SJCRH30 (cell line): ENCODE measurements around the gene SLC1A2. TPM values are rescaled to one million over a fixed set of nuclear protein-coding genes. Genes with fewer than 3 reads are reported as not detected.

Experiments
- DNase-seq, 2 experiments: peaks; one replicate each; pipeline ENCODE4 v3.0.0-alpha.2; 2015 to 2020
- H3K27ac ChIP-seq: fragments of 250-450 bp; sonication (Bioruptor Pico); 2 replicates; pipeline ENCODE4 v1.5.1; 2020; ENCODE audit warnings: mild to moderate bottlenecking, moderate library complexity
- H3K27me3 ChIP-seq: fragments of 250-450 bp; sonication (Bioruptor Pico); 2 replicates; pipeline ENCODE4 v1.5.1; 2020; ENCODE audit warnings: mild to moderate bottlenecking, moderate library complexity
- H3K36me3 ChIP-seq: fragments of 250-450 bp; sonication (Bioruptor Pico); 2 replicates; pipeline ENCODE4 v1.5.1; 2020; ENCODE audit warnings: mild to moderate bottlenecking, moderate library complexity
- H3K4me1 ChIP-seq: fragments of 250-450 bp; sonication (Bioruptor Pico); 2 replicates; pipeline ENCODE4 v1.5.1; 2020; ENCODE audit warnings: mild to moderate bottlenecking, moderate library complexity
- H3K4me3 ChIP-seq: fragments of 250-450 bp; sonication (Bioruptor Pico); 2 replicates; pipeline ENCODE4 v1.5.1; 2020; ENCODE audit warnings: mild to moderate bottlenecking, moderate library complexity
- H3K9me3 ChIP-seq: fragments of 250-450 bp; sonication (Bioruptor Pico); replicated peaks from 2 replicates; pipeline ENCODE4 v1.5.1; 2020; ENCODE audit warnings: mild to moderate bottlenecking, moderate library complexity
- total RNA-seq: library from RNA; depleted of rRNA; stranded (reverse); fragments of >200 nt; shearing (Covaris generic); gene quantifications from 2 replicates; pipeline ENCODE4 v1.2.3, GENCODE V29; 2014

SLC1A2 gene
- total RNA-seq, 1 experiment from 2014 or later = not detected

GRCh38 chr11:35394941-35395340 is 24.4 kb downstream of the SLC1A2 start:
- Histone ChIP-seq H3K27me3 (no peaks in the 10 kb centered on the region), H3K4me1 (no peaks in the 10 kb centered on the region), H3K4me3 (no peak overlapping the region), H3K9me3 (no peaks in the 10 kb centered on the region), H3K36me3 (no peaks in the 10 kb centered on the region), H3K27ac (no peak overlapping the region)
- no peak for DNase-seq

- no peak for DNase-seq
- H3K36me3 ChIP-seq = no peaks in the 10 kb centered on the region
These were observed 26.3 kb downstream of the SLC1A2 start for GRCh38 chr11:35393098-35393497.

GRCh38 chr11:35391922-35392688 is 27.3 kb downstream of the SLC1A2 start:
- Histone ChIP-seq H3K9me3 (no peaks in the 10 kb centered on the region), H3K27me3 (no peaks in the 10 kb centered on the region), H3K27ac (no peak overlapping the region), H3K4me1 (no peaks in the 10 kb centered on the region), H3K4me3 (no peak overlapping the region), H3K36me3 (no peaks in the 10 kb centered on the region)
- DNase-seq = peak; percentile 63 to 79

More at GRCh38 chr11:35393098-35393497, 26.3 kb downstream of the SLC1A2 start:
- Histone ChIP-seq H3K9me3 (no peaks in the 10 kb centered on the region), H3K27ac (no peak overlapping the region), H3K27me3 (no peaks in the 10 kb centered on the region), H3K4me1 (no peaks in the 10 kb centered on the region), H3K4me3 (no peak overlapping the region)

GRCh38 chr11:35390737-35391682 is 28.3 kb downstream of the SLC1A2 start:
- H3K4me3 ChIP-seq = no peak overlapping the region
- H3K36me3 ChIP-seq = no peaks in the 10 kb centered on the region
- no peaks in the 10 kb centered on the region for H3K9me3 ChIP-seq
- no peak overlapping the region for H3K27ac ChIP-seq
- DNase-seq = no peak
- H3K27me3 ChIP-seq = no peaks in the 10 kb centered on the region
- H3K4me1 ChIP-seq = no peaks in the 10 kb centered on the region

GRCh38 chr11:35389897-35390465 is 29.4 kb downstream of the SLC1A2 start:
- Histone ChIP-seq H3K4me3 (no peak overlapping the region), H3K4me1 (no peaks in the 10 kb centered on the region), H3K36me3 (no peaks in the 10 kb centered on the region), H3K27ac (no peak overlapping the region), H3K9me3 (no peaks in the 10 kb centered on the region), H3K27me3 (no peaks in the 10 kb centered on the region)
- DNase-seq = no peak

- Histone ChIP-seq H3K27me3 (no peaks in the 10 kb centered on the region), H3K4me3 (no peak overlapping the region), H3K27ac (no peak overlapping the region), H3K4me1 (no peaks in the 10 kb centered on the region), H3K9me3 (no peaks in the 10 kb centered on the region), H3K36me3 (no peaks in the 10 kb centered on the region)
- DNase-seq = no peak
These were observed 30.2 kb downstream of the SLC1A2 start for GRCh38 chr11:35389112-35389511.

- Histone ChIP-seq H3K4me1 (no peaks in the 10 kb centered on the region), H3K36me3 (no peaks in the 10 kb centered on the region), H3K4me3 (no peak overlapping the region), H3K9me3 (no peaks in the 10 kb centered on the region), H3K27ac (no peak overlapping the region), H3K27me3 (no peaks in the 10 kb centered on the region)
- no peak for DNase-seq
These were observed 31.3 kb downstream of the SLC1A2 start for GRCh38 chr11:35388061-35388460.

- no peak for DNase-seq
- no peaks in the 10 kb centered on the region for H3K9me3 ChIP-seq
- H3K4me3 ChIP-seq = no peak overlapping the region
- H3K27me3 ChIP-seq = no peaks in the 10 kb centered on the region
- H3K4me1 ChIP-seq = no peaks in the 10 kb centered on the region
- no peak overlapping the region for H3K27ac ChIP-seq
- H3K36me3 ChIP-seq = no peaks in the 10 kb centered on the region
These were observed 32.0 kb downstream of the SLC1A2 start for GRCh38 chr11:35387111-35387982.

GRCh38 chr11:35383953-35384352 is 35.4 kb downstream of the SLC1A2 start:
- Histone ChIP-seq H3K4me3 (no peak overlapping the region), H3K36me3 (no peaks in the 10 kb centered on the region), H3K27me3 (no peaks in the 10 kb centered on the region), H3K4me1 (no peaks in the 10 kb centered on the region), H3K27ac (no peak overlapping the region), H3K9me3 (no peaks in the 10 kb centered on the region; the same call in 1 of the 2 replicates)
- DNase-seq = no peak

DNA sequence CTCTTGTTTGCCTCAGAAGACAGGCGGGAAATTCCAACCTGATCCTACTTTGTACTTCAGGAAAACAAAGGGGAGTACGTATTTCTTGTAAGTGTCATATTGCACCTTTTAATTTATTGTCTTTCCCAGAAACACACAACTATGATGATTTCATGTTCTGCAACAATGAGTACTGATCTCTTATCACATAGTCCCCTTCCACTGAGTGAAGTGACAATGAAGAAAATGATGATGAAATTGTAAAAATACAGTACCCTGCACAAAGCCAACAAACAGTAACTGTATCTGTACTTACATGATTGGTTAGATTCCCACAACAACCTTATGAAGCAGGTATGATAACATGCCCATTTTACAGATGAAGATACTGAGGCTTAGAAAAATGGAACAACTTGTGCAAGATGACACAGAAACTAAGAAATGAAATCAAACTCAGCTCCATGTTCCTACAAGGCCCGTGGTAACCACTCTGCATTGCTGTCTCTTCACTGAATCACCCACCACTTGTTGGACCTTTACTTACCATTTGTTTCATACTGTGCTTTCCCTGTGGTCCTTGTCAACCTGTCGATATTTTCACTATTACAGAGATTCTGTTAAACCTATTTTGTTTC is 37.5 kb downstream of the SLC1A2 start:
- no peaks in the 10 kb centered on the region; the same call in 1 of the 2 replicates for H3K9me3 ChIP-seq
- H3K27ac ChIP-seq = no peak overlapping the region
- no peak for DNase-seq
- no peak overlapping the region for H3K4me3 ChIP-seq
- no peaks in the 10 kb centered on the region for H3K4me1 ChIP-seq
- no peaks in the 10 kb centered on the region for H3K36me3 ChIP-seq
- no peaks in the 10 kb centered on the region for H3K27me3 ChIP-seq

GRCh38 chr11:35380603-35381002 is 38.8 kb downstream of the SLC1A2 start:
- Histone ChIP-seq H3K9me3 (no peaks in the 10 kb centered on the region; the same call in 1 of the 2 replicates), H3K4me1 (no peaks in the 10 kb centered on the region), H3K27ac (no peak overlapping the region), H3K27me3 (no peaks in the 10 kb centered on the region), H3K4me3 (no peak overlapping the region), H3K36me3 (no peaks in the 10 kb centered on the region)
- no peak for DNase-seq

DNA sequence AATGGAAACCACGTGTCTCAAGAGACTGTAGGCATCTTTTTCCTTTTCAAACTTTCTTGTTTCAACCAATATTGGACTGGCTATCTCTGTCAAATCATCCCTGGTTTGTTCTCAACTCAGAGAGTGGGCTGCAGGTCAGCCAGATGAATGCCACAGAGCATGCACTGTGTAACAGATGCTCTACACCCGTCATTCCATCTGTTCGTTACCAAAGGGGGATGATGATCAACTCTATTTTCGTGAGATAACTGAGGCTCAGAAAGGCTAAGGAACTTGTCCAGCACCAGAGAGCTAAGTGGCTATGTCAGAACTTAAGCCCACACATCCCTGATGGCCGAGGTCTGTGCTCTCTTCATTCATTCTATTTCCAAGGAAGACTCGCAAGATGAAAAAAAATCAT is 42.1 kb downstream of the SLC1A2 start:
- Histone ChIP-seq H3K27me3 (no peaks in the 10 kb centered on the region), H3K9me3 (no peaks in the 10 kb centered on the region; the same call in 1 of the 2 replicates), H3K4me1 (no peaks in the 10 kb centered on the region), H3K36me3 (no peaks in the 10 kb centered on the region), H3K4me3 (no peak overlapping the region), H3K27ac (no peak overlapping the region)
- DNase-seq = no peak

DNA sequence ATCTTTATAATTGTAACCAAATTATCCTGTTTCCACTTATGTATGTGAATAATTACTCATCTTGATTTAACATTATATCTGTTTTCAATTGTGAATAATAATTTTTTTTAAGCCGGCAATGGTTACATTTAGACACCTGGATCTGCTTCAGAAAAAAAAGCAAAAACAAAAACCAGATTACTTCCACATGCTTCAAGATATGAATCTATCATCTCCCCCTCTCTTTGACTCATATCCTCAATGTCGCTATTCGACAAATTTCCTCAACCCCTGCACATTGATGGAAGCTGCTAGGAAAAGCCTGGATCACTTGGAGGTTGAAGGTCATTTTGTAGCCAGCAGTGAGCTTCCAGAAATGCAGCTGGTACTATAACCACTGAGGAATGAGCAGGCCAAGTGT is 42.7 kb downstream of the SLC1A2 start:
- H3K27me3 ChIP-seq = no peaks in the 10 kb centered on the region
- DNase-seq = no peak
- no peaks in the 10 kb centered on the region for H3K4me1 ChIP-seq
- H3K36me3 ChIP-seq = no peaks in the 10 kb centered on the region
- no peaks in the 10 kb centered on the region for H3K9me3 ChIP-seq
- H3K27ac ChIP-seq = no peak overlapping the region
- no peak overlapping the region for H3K4me3 ChIP-seq

- no peak overlapping the region for H3K4me3 ChIP-seq
- H3K36me3 ChIP-seq = no peaks in the 10 kb centered on the region
- no peak for DNase-seq
- no peaks in the 10 kb centered on the region for H3K9me3 ChIP-seq
- no peak overlapping the region for H3K27ac ChIP-seq
- no peaks in the 10 kb centered on the region for H3K4me1 ChIP-seq
- H3K27me3 ChIP-seq = no peaks in the 10 kb centered on the region
These were observed 43.2 kb downstream of the SLC1A2 start for GRCh38 chr11:35376118-35376510.
